B cell (primary cell): ENCODE data around the gene CYP2W1. TPM values are rescaled to one million over a fixed set of nuclear protein-coding genes. Genes with fewer than 3 reads are reported as not detected.

Source experiments
- ATAC-seq: fragments of 200-7000 bp; cut with Tn5 transposase; one replicate; pipeline ENCODE4 v1.10.0; 2021; ENCODE audit warnings: low read depth, mild to moderate bottlenecking, moderate number of reproducible peaks, moderate library complexity
- CTCF ChIA-PET: fragments of 350-600 bp; sonication (Branson Sonifier 250); formaldehyde crosslinking; loops from one replicate; lab custom pipeline; 2021; ENCODE audit warnings: antibody characterized with exemption, inconsistent platforms; lab: Charles Lee
- POLR2A ChIA-PET: fragments of 350-600 bp; sonication (Branson Sonifier 250); formaldehyde crosslinking; loops from one replicate; lab custom pipeline; 2021; ENCODE audit warnings: antibody characterized with exemption; lab: Charles Lee
- DNase-seq: peaks from one replicate; pipeline ENCODE4 v3.0.0; 2013
- H2AFZ ChIP-seq: 2 replicates; pipeline ENCODE4 v1.6.1; 2012; ENCODE audit warnings: mild to moderate bottlenecking, low read depth, low read length; ENCODE audit not compliant: insufficient read depth, poor library complexity, severe bottlenecking
- H3K27ac ChIP-seq, 2 donors: 1 replicate in 1 of 2; 2 replicates in 1 of 2; pipeline ENCODE4 v1.5.1; 2012 to 2013; ENCODE audit warnings: low read length in 2 of 2, mild to moderate bottlenecking in 2 of 2, moderate library complexity in 1 of 2
- H3K27me3 ChIP-seq, 4 experiments: fragments of 200-600 bp in 1 of 4; sonication (generic) in 1 of 4; replicated peaks in 1 of 4; 1 replicate in 2 of 4; 2 replicates in 2 of 4; pipeline versions ENCODE4 v1.6.1 to v1.7.0; 2013 to 2016; ENCODE audit warnings: low read length in 3 of 4, mild to moderate bottlenecking in 2 of 4, mixed read lengths in 1 of 4, moderate library complexity in 1 of 4; ENCODE audit not compliant: insufficient read depth in 4 of 4, control insufficient read depth in 3 of 4; ENCODE audit errors: control extremely low read depth in 1 of 4
- H3K36me3 ChIP-seq, 2 experiments: replicated peaks in 1 of 2; 1 replicate in 1 of 2; 2 replicates in 1 of 2; pipeline versions ENCODE4 v1.6.1 to v1.7.1; 2013; ENCODE audit warnings: low read length in 1 of 2; ENCODE audit not compliant: insufficient read depth in 2 of 2, control insufficient read depth in 1 of 2; ENCODE audit errors: control extremely low read depth in 1 of 2, extremely low read depth in 1 of 2
- H3K4me1 ChIP-seq, 2 donors: fragments of 200-600 bp in 1 of 2; sonication (generic) in 1 of 2; 1 replicate in 1 of 2; 2 replicates in 1 of 2; pipeline versions ENCODE4 v1.5.1 to v1.6.1; 2013 to 2017; ENCODE audit warnings: low read length in 2 of 2; ENCODE audit not compliant: control insufficient read depth in 2 of 2, insufficient read depth in 2 of 2
- H3K4me2 ChIP-seq: replicated peaks from 2 replicates; pipeline ENCODE3; 2012; ENCODE audit warnings: mild to moderate bottlenecking, low read depth, low read length; ENCODE audit not compliant: poor library complexity, severe bottlenecking
- H3K4me3 ChIP-seq, 5 experiments: fragments of 200-600 bp in 1 of 5; sonication (generic) in 1 of 5; 1 replicate in 3 of 5; 2 replicates in 2 of 5; pipeline versions ENCODE4 v1.5.1 to v1.7.0; 2011 to 2016; ENCODE audit warnings: low read length in 4 of 5, mild to moderate bottlenecking in 4 of 5, low read depth in 2 of 5, control low read depth in 1 of 5, moderate library complexity in 1 of 5; ENCODE audit not compliant: insufficient read depth in 1 of 5; ENCODE audit errors: control extremely low read depth in 1 of 5, extremely low read depth in 1 of 5
- H3K79me2 ChIP-seq: fragments of 200-600 bp; sonication (generic); one replicate; pipeline ENCODE4 v1.6.0; 2016; ENCODE audit warnings: low read length; ENCODE audit not compliant: control insufficient read depth, insufficient read depth
- H3K9ac ChIP-seq: fragments of 200-600 bp; sonication (generic); 2 replicates; pipeline ENCODE4 v1.6.1; 2017; ENCODE audit warnings: mild to moderate bottlenecking, low read length, moderate library complexity
- H3K9me3 ChIP-seq, 3 donors: one replicate each; pipeline versions ENCODE4 v1.6.1 to v1.7.1; 2013; ENCODE audit warnings: low read length in 2 of 3; ENCODE audit not compliant: control insufficient read depth in 2 of 3, insufficient read depth in 1 of 3; ENCODE audit errors: control extremely low read depth in 1 of 3
- H4K20me1 ChIP-seq: 2 replicates; pipeline ENCODE4 v1.6.0; 2012; ENCODE audit warnings: mild to moderate bottlenecking, low read length; ENCODE audit not compliant: insufficient read depth, control insufficient read depth, poor library complexity, severe bottlenecking
- H3K27ac Mint-ChIP-seq: one replicate; pipeline ENCODE4 v1.8.0; 2021; ENCODE audit warnings: mixed read lengths
- H3K27me3 Mint-ChIP-seq: one replicate; pipeline ENCODE4 v1.8.0; 2021; ENCODE audit warnings: mixed read lengths
- H3K4me1 Mint-ChIP-seq: one replicate; pipeline ENCODE4 v1.8.0; 2021; ENCODE audit warnings: mixed read lengths
- H3K4me3 Mint-ChIP-seq: one replicate; pipeline ENCODE4 v1.8.0; 2021; ENCODE audit warnings: mixed read lengths
- H3K9me3 Mint-ChIP-seq: one replicate; pipeline ENCODE4 v1.8.0; 2022; ENCODE audit warnings: mixed read lengths; ENCODE audit not compliant: insufficient read depth
- CTCF ChIP-seq: fragments of 200-600 bp; IDR thresholded peaks from one replicate; pipeline ENCODE4 v1.8.0; 2022; ENCODE audit warnings: antibody characterized with exemption, mild to moderate bottlenecking
- EZH2 ChIP-seq: IDR thresholded peaks from 2 replicates; pipeline ENCODE4 v1.6.1; 2012; ENCODE audit warnings: borderline replicate concordance, low read depth, mild to moderate bottlenecking, moderate library complexity, low read length; ENCODE audit not compliant: insufficient read depth, poor library complexity, severe bottlenecking
- WGBS: methylation state at CpG from one replicate; pipeline ENCODE4 v1.1.5; 2013; ENCODE audit warnings: missing lambda C conversion rate; ENCODE audit not compliant: insufficient coverage; 5-methylcytosine and 5-hydroxymethylcytosine counted together
- intact Hi-C: fragments of 100-400 bp; cut with micrococcal nuclease; formaldehyde crosslinking; loops from one replicate; pipeline ENCODE4 v1.10.0; 2022
- polyA plus RNA-seq: library from polyadenylated mRNA; depleted of rRNA; stranded (reverse); fragments of >200 nt; gene quantifications from 2 replicates; pipeline ENCODE4 v1.2.3, GENCODE V29; 2012
- total RNA-seq, 2 donors: library from RNA; stranded (reverse); fragments of 120-200 nt in 1 of 2; gene quantifications; 1 replicate in 1 of 2; 2 replicates in 1 of 2; pipeline versions ENCODE4 v1.2.3 to v1.2.4, GENCODE V29; 2013 to 2022

Gene CYP2W1
- total and polyA plus RNA-seq, 2 donors (not counting 1 experiment from before 2014, with no cell fraction given): not detected

- intact Hi-C loops: no loop called here
- ATAC-seq: no peak
- H3K4me2 ChIP-seq: no peak overlapping the region
- ChIA-PET POLR2A (interaction anchor here (0.7 to 1.7 kb wide), 5 partner anchors 15 to 67 kb away, joined by 4 to 7 read pairs (median 5); no protein-coding TSS in a partner anchor), CTCF (interaction anchor here (0.6 to 3.0 kb wide), 5 partner anchors 25 to 46 kb away, joined by 3 to 13 read pairs (median 4); partner anchors contain the start of gene GPR146)
- Mint-ChIP-seq H3K27me3 (no peaks in the 10 kb centered on the region), H3K4me1 (peaks cover 56% of the 10 kb centered on the region), H3K4me3 (no peak overlapping the region), H3K27ac (peak overlapping the region; percentile 10), H3K9me3 (no peaks in the 10 kb centered on the region)
- TF ChIP-seq CTCF: no peak
- no peak overlapping the region for H2AFZ ChIP-seq
- no peak overlapping the region for H3K4me3 ChIP-seq
- no peak for DNase-seq
- peaks cover 87% of the 10 kb centered on the region for H3K79me2 ChIP-seq
- peaks cover 0 to 34% (median 0%) of the 10 kb centered on the region in 3 donors for H3K9me3 ChIP-seq
- peaks cover 86% of the 10 kb centered on the region for H4K20me1 ChIP-seq
- peaks cover 34 to 46% of the 10 kb centered on the region in 2 donors for H3K4me1 ChIP-seq
- H3K27me3 ChIP-seq: peaks cover 0 to 2% (median 0%) of the 10 kb centered on the region in 4 experiments
- no peak overlapping the region for H3K9ac ChIP-seq
- no peak overlapping the region for H3K27ac ChIP-seq
- H3K36me3 ChIP-seq: peaks cover 0 to 31% of the 10 kb centered on the region in 2 experiments
- 97% methylated on average over 14 of the region's 14 CpGs for WGBS
Measured at GRCh38 chr7:1019255-1019785, 36.3 kb downstream of the CYP2W1 start.

GRCh38 chr7:1019789-1020610, 37.0 kb downstream of the CYP2W1 start:
- H3K9ac ChIP-seq: no peak overlapping the region
- H3K27me3 ChIP-seq: peaks cover 0 to 2% (median 0%) of the 10 kb centered on the region in 4 experiments
- H3K4me1 ChIP-seq: peaks cover 41 to 53% of the 10 kb centered on the region in 2 donors
- CTCF ChIA-PET: interaction anchor here (0.6 to 6.9 kb wide), 6 partner anchors 24 to 45 kb away, joined by 3 to 57 read pairs (median 8); partner anchors contain the start of gene GPR146
- no peak overlapping the region for H3K4me2 ChIP-seq
- Mint-ChIP-seq H3K9me3 (no peaks in the 10 kb centered on the region), H3K4me1 (peaks cover 61% of the 10 kb centered on the region), H3K27me3 (no peaks in the 10 kb centered on the region), H3K4me3 (no peak overlapping the region), H3K27ac (no peak overlapping the region)
- peaks cover 82% of the 10 kb centered on the region for H3K79me2 ChIP-seq
- TF ChIP-seq EZH2: no peak
- no peak for TF ChIP-seq CTCF
- H3K4me3 ChIP-seq: no peak overlapping the region
- H2AFZ ChIP-seq: no peak overlapping the region
- 96% methylated on average over 36 of the region's 42 CpGs for WGBS
- peaks cover 0 to 31% of the 10 kb centered on the region in 2 experiments for H3K36me3 ChIP-seq
- peaks cover 85% of the 10 kb centered on the region for H4K20me1 ChIP-seq
- intact Hi-C loops: loop anchor here (5.0 kb wide), 1 partner anchor 98 kb away; no protein-coding TSS in a partner anchor
- ATAC-seq: no peak
- peaks cover 0 to 34% (median 0%) of the 10 kb centered on the region in 3 donors for H3K9me3 ChIP-seq
- DNase-seq: no peak
- H3K27ac ChIP-seq: no peak overlapping the region
- POLR2A ChIA-PET: interaction anchor here (0.5 to 1.6 kb wide), 3 partner anchors 16 to 131 kb away, joined by 3 to 5 read pairs (median 4); no protein-coding TSS in a partner anchor
